Kidney (tissue), 14 donors: ENCODE results near the gene SPECC1. TPM values are rescaled to one million over a fixed set of nuclear protein-coding genes. Genes with fewer than 3 reads are reported as not detected.

Source experiments
- DNase-seq, 5 donors: peaks; one replicate each; pipeline ENCODE4 v3.0.0-alpha.2; 2013 to 2020
- FAIRE-seq: peaks from 2 replicates; lab custom pipeline; 2012; peaks lifted over from hg19 to GRCh38; lab: Jason Lieb, UNC
- H3K27ac ChIP-seq, 2 donors: one replicate each; pipeline ENCODE4 v1.7.0; 2013; ENCODE audit warnings: low read depth in 2 of 2, low read length in 2 of 2, inconsistent platforms in 1 of 2
- H3K27me3 ChIP-seq: one replicate; pipeline ENCODE4 v1.7.1; 2013; ENCODE audit warnings: low read length, inconsistent platforms; ENCODE audit not compliant: control insufficient read depth, insufficient read depth
- H3K36me3 ChIP-seq, 3 donors: one replicate each; pipeline versions ENCODE4 v1.7.0 to v1.7.1; 2013; ENCODE audit warnings: low read length in 3 of 3, control low read depth in 1 of 3, inconsistent platforms in 1 of 3; ENCODE audit not compliant: insufficient read depth in 3 of 3, control insufficient read depth in 2 of 3
- H3K4me1 ChIP-seq, 3 donors: one replicate each; pipeline versions ENCODE4 v1.7.0 to v1.7.1; 2013; ENCODE audit warnings: low read length in 3 of 3, inconsistent platforms in 1 of 3, low read depth in 1 of 3; ENCODE audit not compliant: control insufficient read depth in 2 of 3, insufficient read depth in 2 of 3
- H3K4me3 ChIP-seq, 3 donors: one replicate each; pipeline versions ENCODE4 v1.7.0 to v1.8.1; 2013; ENCODE audit warnings: low read length in 3 of 3, control low read depth in 1 of 3, inconsistent platforms in 1 of 3
- H3K9ac ChIP-seq, 3 donors: one replicate each; pipeline versions ENCODE4 v1.7.0 to v1.7.1; 2013; ENCODE audit warnings: low read length in 3 of 3, control low read depth in 1 of 3, inconsistent platforms in 1 of 3
- H3K9me3 ChIP-seq, 3 donors: one replicate each; pipeline versions ENCODE4 v1.7.0 to v1.7.1; 2013; ENCODE audit warnings: low read length in 3 of 3, control low read depth in 1 of 3, inconsistent platforms in 1 of 3; ENCODE audit not compliant: control insufficient read depth in 2 of 3, insufficient read depth in 1 of 3
- intact Hi-C: fragments of 100-400 bp; cut with DNase I; formaldehyde crosslinking; loops from one replicate; pipeline ENCODE4 v1.11.1; 2022
- polyA plus RNA-seq: library from polyadenylated mRNA; stranded (reverse); fragments of 350-450 nt; fragmentation: Illumina TruSeq; extraction: RNeasy Lipid Tissue Mini Kit (QIAGEN cat#74804); gene quantifications from one replicate; pipeline ENCODE4 v1.2.3, GENCODE V29; 2014; ENCODE audit warnings: low read depth, low replicate concordance; ENCODE audit not compliant: insufficient read depth
- total RNA-seq: library from RNA; stranded (reverse); fragmentation: NEBNext Ultra II Directional; extraction: Animal tissue kit (Norgen Biotek cat#: 25700); gene quantifications from one replicate; pipeline ENCODE4 v1.2.1, GENCODE V29; 2021
- TF ChIP-seq, protein P1 (sequence below): IDR thresholded peaks from 3 replicates; pipeline ENCODE4 v1.5.1; 2012; ENCODE audit warnings: mild to moderate bottlenecking, moderate library complexity, borderline replicate concordance; ENCODE audit not compliant: insufficient read depth; ENCODE audit errors: extremely low read depth
- donor health status: control.
- donor health status: control.
- donor health status: control.
- donor health status: control.
- donor health status: control.
- donor health status: DM: yes; HTN: yes; CAD: no.
- donor health status: Normal renal cell carcinoma (clear cell type).

Gene SPECC1
- total and polyA plus RNA-seq, 2 donors from 2014 or later, result 7.6 to 29.1 TPM

DNA sequence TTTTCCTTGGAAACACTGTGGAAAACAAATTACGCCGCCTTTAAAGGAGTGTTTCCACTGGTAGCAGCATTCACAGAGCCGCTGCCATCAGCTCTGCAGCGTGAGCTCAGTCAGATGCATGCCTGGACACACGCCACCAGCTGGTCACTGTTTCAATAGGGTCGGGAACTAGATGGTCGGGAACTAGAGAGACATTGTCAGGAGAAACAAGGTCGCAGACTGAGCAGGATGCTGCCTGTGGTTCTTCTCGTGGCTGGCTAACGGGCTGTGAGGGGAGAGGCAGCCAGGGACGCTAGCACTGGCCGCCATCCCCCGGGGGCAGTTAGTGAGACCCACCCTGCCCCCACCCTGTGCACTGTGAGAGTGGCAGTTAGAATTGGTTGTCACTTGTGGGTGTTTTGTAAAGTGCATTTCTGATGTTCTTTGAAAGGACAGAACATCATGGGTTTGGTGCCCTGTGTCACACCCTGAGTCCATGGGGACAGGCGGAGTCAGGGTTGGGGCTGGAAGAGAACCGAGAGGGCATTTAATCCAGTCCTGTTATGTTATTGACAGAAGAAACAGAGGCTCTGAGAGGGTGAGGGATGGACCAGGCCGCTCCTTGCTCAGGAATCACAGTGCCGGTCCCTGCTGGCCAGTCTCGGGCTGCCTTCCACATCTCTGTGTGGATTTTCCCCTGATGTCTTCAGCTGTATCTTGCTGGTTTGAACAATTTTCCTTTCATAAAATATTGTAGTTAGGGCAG lies 86.3 kb downstream of the SPECC1 start:
- TF ChIP-seq, protein P1, sequence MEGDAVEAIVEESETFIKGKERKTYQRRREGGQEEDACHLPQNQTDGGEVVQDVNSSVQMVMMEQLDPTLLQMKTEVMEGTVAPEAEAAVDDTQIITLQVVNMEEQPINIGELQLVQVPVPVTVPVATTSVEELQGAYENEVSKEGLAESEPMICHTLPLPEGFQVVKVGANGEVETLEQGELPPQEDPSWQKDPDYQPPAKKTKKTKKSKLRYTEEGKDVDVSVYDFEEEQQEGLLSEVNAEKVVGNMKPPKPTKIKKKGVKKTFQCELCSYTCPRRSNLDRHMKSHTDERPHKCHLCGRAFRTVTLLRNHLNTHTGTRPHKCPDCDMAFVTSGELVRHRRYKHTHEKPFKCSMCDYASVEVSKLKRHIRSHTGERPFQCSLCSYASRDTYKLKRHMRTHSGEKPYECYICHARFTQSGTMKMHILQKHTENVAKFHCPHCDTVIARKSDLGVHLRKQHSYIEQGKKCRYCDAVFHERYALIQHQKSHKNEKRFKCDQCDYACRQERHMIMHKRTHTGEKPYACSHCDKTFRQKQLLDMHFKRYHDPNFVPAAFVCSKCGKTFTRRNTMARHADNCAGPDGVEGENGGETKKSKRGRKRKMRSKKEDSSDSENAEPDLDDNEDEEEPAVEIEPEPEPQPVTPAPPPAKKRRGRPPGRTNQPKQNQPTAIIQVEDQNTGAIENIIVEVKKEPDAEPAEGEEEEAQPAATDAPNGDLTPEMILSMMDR, result peak; percentile 20
- no peak overlapping the region for H3K4me3 ChIP-seq
- no peak overlapping the region for H3K9ac ChIP-seq
- H3K4me1 ChIP-seq, result peaks cover 0 to 4% (median 0%) of the 10 kb centered on the region in 3 donors
- intact Hi-C loops, result no loop called here
- DNase-seq (peak; percentile 59 to 93 (median 86)), FAIRE-seq (no peak)
- no peaks in the 10 kb centered on the region for H3K36me3 ChIP-seq
- no peaks in the 10 kb centered on the region for H3K9me3 ChIP-seq
- peak overlapping the region; percentile 11 to 60 for H3K27ac ChIP-seq
- H3K27me3 ChIP-seq, result no peaks in the 10 kb centered on the region

DNA sequence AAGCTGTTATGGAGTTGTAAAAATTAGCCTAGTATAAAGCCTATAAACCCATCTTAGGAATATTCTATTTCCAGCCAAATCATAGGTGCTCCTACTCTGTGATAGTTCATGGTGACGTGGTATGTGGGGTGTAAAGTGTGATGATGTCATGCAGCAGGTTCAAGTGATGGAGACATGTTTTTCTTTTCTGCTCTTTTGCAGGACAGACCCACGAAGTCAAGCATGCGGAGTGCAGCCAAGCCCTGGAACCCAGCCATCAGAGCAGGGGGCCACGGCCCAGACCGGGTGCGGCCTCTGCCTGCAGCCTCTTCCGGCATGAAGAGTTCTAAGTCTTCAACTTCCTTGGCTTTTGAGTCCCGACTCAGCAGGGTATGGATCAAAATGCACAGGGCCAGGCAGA lies 87.3 kb downstream of the SPECC1 start:
- H3K27ac ChIP-seq, result peak overlapping the region in 1 of 2 donors; percentile 51
- no peaks in the 10 kb centered on the region for H3K27me3 ChIP-seq
- H3K9ac ChIP-seq, result no peak overlapping the region
- FAIRE-seq, result no peak
- intact Hi-C loops, result no loop called here
- no peaks in the 10 kb centered on the region for H3K9me3 ChIP-seq
- no peak overlapping the region for H3K4me3 ChIP-seq
- peak in 1 of 5 donors; percentile 79 for DNase-seq
- H3K36me3 ChIP-seq, result no peaks in the 10 kb centered on the region
- H3K4me1 ChIP-seq, result peaks cover 0 to 4% (median 0%) of the 10 kb centered on the region in 3 donors
- TF ChIP-seq, protein P1, result no peak

DNA sequence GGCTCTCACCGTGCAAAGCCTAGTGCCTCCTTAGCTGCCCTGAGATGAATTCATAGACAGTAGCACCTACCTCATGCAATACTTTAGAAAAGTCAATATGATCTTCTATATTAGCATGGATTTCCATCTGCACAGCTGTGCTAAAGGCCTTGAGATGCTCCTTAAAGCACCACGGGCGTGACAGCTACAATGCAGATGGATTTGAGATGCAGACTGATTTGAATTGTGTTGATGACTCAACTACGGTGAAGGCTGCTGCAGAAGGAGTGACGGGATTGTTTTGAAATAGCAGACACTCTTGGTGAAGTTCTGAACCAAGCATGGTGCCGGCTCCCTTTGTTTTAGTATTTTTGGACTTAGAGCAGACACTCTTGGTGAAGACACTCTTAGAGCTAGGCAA lies 88.2 kb downstream of the SPECC1 start:
- Histone ChIP-seq H3K36me3 (no peaks in the 10 kb centered on the region), H3K27me3 (no peaks in the 10 kb centered on the region), H3K9ac (no peak overlapping the region), H3K27ac (no peak overlapping the region), H3K4me1 (peaks cover 0 to 4% (median 0%) of the 10 kb centered on the region in 3 donors), H3K9me3 (no peaks in the 10 kb centered on the region), H3K4me3 (no peak overlapping the region)
- DNase-seq (no peak), FAIRE-seq (no peak)
- intact Hi-C loops, result no loop called here
- TF ChIP-seq, protein P1, result no peak
